B cell (primary cell): ENCODE results near the gene FAM222A. TPM values are rescaled to one million over a fixed set of nuclear protein-coding genes. Genes with fewer than 3 reads are reported as not detected.

Source experiments
- ATAC-seq: fragments of 200-7000 bp; cut with Tn5 transposase; one replicate; pipeline ENCODE4 v1.10.0; 2021; ENCODE audit warnings: low read depth, mild to moderate bottlenecking, moderate number of reproducible peaks, moderate library complexity
- CTCF ChIA-PET: fragments of 350-600 bp; sonication (Branson Sonifier 250); formaldehyde crosslinking; loops from one replicate; lab custom pipeline; 2021; ENCODE audit warnings: antibody characterized with exemption, inconsistent platforms; lab: Charles Lee
- POLR2A ChIA-PET: fragments of 350-600 bp; sonication (Branson Sonifier 250); formaldehyde crosslinking; loops from one replicate; lab custom pipeline; 2021; ENCODE audit warnings: antibody characterized with exemption; lab: Charles Lee
- DNase-seq: peaks from one replicate; pipeline ENCODE4 v3.0.0; 2013
- H2AFZ ChIP-seq: 2 replicates; pipeline ENCODE4 v1.6.1; 2012; ENCODE audit warnings: mild to moderate bottlenecking, low read depth, low read length; ENCODE audit not compliant: insufficient read depth, poor library complexity, severe bottlenecking
- H3K27ac ChIP-seq, 2 donors: 1 replicate in 1 of 2; 2 replicates in 1 of 2; pipeline ENCODE4 v1.5.1; 2012 to 2013; ENCODE audit warnings: low read length in 2 of 2, mild to moderate bottlenecking in 2 of 2, moderate library complexity in 1 of 2
- H3K27me3 ChIP-seq, 4 experiments: fragments of 200-600 bp in 1 of 4; sonication (generic) in 1 of 4; replicated peaks in 1 of 4; 1 replicate in 2 of 4; 2 replicates in 2 of 4; pipeline versions ENCODE4 v1.6.1 to v1.7.0; 2013 to 2016; ENCODE audit warnings: low read length in 3 of 4, mild to moderate bottlenecking in 2 of 4, mixed read lengths in 1 of 4, moderate library complexity in 1 of 4; ENCODE audit not compliant: insufficient read depth in 4 of 4, control insufficient read depth in 3 of 4; ENCODE audit errors: control extremely low read depth in 1 of 4
- H3K36me3 ChIP-seq, 2 experiments: replicated peaks in 1 of 2; 1 replicate in 1 of 2; 2 replicates in 1 of 2; pipeline versions ENCODE4 v1.6.1 to v1.7.1; 2013; ENCODE audit warnings: low read length in 1 of 2; ENCODE audit not compliant: insufficient read depth in 2 of 2, control insufficient read depth in 1 of 2; ENCODE audit errors: control extremely low read depth in 1 of 2, extremely low read depth in 1 of 2
- H3K4me1 ChIP-seq, 2 donors: fragments of 200-600 bp in 1 of 2; sonication (generic) in 1 of 2; 1 replicate in 1 of 2; 2 replicates in 1 of 2; pipeline versions ENCODE4 v1.5.1 to v1.6.1; 2013 to 2017; ENCODE audit warnings: low read length in 2 of 2; ENCODE audit not compliant: control insufficient read depth in 2 of 2, insufficient read depth in 2 of 2
- H3K4me2 ChIP-seq: replicated peaks from 2 replicates; pipeline ENCODE3; 2012; ENCODE audit warnings: mild to moderate bottlenecking, low read depth, low read length; ENCODE audit not compliant: poor library complexity, severe bottlenecking
- H3K4me3 ChIP-seq, 5 experiments: fragments of 200-600 bp in 1 of 5; sonication (generic) in 1 of 5; 1 replicate in 3 of 5; 2 replicates in 2 of 5; pipeline versions ENCODE4 v1.5.1 to v1.7.0; 2011 to 2016; ENCODE audit warnings: low read length in 4 of 5, mild to moderate bottlenecking in 4 of 5, low read depth in 2 of 5, control low read depth in 1 of 5, moderate library complexity in 1 of 5; ENCODE audit not compliant: insufficient read depth in 1 of 5; ENCODE audit errors: control extremely low read depth in 1 of 5, extremely low read depth in 1 of 5
- H3K79me2 ChIP-seq: fragments of 200-600 bp; sonication (generic); one replicate; pipeline ENCODE4 v1.6.0; 2016; ENCODE audit warnings: low read length; ENCODE audit not compliant: control insufficient read depth, insufficient read depth
- H3K9ac ChIP-seq: fragments of 200-600 bp; sonication (generic); 2 replicates; pipeline ENCODE4 v1.6.1; 2017; ENCODE audit warnings: mild to moderate bottlenecking, low read length, moderate library complexity
- H3K9me3 ChIP-seq, 3 donors: one replicate each; pipeline versions ENCODE4 v1.6.1 to v1.7.1; 2013; ENCODE audit warnings: low read length in 2 of 3; ENCODE audit not compliant: control insufficient read depth in 2 of 3, insufficient read depth in 1 of 3; ENCODE audit errors: control extremely low read depth in 1 of 3
- H4K20me1 ChIP-seq: 2 replicates; pipeline ENCODE4 v1.6.0; 2012; ENCODE audit warnings: mild to moderate bottlenecking, low read length; ENCODE audit not compliant: insufficient read depth, control insufficient read depth, poor library complexity, severe bottlenecking
- H3K27ac Mint-ChIP-seq: one replicate; pipeline ENCODE4 v1.8.0; 2021; ENCODE audit warnings: mixed read lengths
- H3K27me3 Mint-ChIP-seq: one replicate; pipeline ENCODE4 v1.8.0; 2021; ENCODE audit warnings: mixed read lengths
- H3K4me1 Mint-ChIP-seq: one replicate; pipeline ENCODE4 v1.8.0; 2021; ENCODE audit warnings: mixed read lengths
- H3K4me3 Mint-ChIP-seq: one replicate; pipeline ENCODE4 v1.8.0; 2021; ENCODE audit warnings: mixed read lengths
- H3K9me3 Mint-ChIP-seq: one replicate; pipeline ENCODE4 v1.8.0; 2022; ENCODE audit warnings: mixed read lengths; ENCODE audit not compliant: insufficient read depth
- EZH2 ChIP-seq: IDR thresholded peaks from 2 replicates; pipeline ENCODE4 v1.6.1; 2012; ENCODE audit warnings: borderline replicate concordance, low read depth, mild to moderate bottlenecking, moderate library complexity, low read length; ENCODE audit not compliant: insufficient read depth, poor library complexity, severe bottlenecking
- WGBS: methylation state at CpG from one replicate; pipeline ENCODE4 v1.1.5; 2013; ENCODE audit warnings: missing lambda C conversion rate; ENCODE audit not compliant: insufficient coverage; 5-methylcytosine and 5-hydroxymethylcytosine counted together
- intact Hi-C: fragments of 100-400 bp; cut with micrococcal nuclease; formaldehyde crosslinking; loops from one replicate; pipeline ENCODE4 v1.10.0; 2022
- polyA plus RNA-seq: library from polyadenylated mRNA; depleted of rRNA; stranded (reverse); fragments of >200 nt; gene quantifications from 2 replicates; pipeline ENCODE4 v1.2.3, GENCODE V29; 2012
- total RNA-seq, 2 donors: library from RNA; stranded (reverse); fragments of 120-200 nt in 1 of 2; gene quantifications; 1 replicate in 1 of 2; 2 replicates in 1 of 2; pipeline versions ENCODE4 v1.2.3 to v1.2.4, GENCODE V29; 2013 to 2022
- TF ChIP-seq, protein P1 (sequence below): fragments of 200-600 bp; IDR thresholded peaks from one replicate; pipeline ENCODE4 v1.8.0; 2022; ENCODE audit warnings: antibody characterized with exemption, mild to moderate bottlenecking

The FAM222A gene
- total and polyA plus RNA-seq, 2 donors (not counting 1 experiment from before 2014, with no cell fraction given), result 0.49 to 4.6 TPM

DNA sequence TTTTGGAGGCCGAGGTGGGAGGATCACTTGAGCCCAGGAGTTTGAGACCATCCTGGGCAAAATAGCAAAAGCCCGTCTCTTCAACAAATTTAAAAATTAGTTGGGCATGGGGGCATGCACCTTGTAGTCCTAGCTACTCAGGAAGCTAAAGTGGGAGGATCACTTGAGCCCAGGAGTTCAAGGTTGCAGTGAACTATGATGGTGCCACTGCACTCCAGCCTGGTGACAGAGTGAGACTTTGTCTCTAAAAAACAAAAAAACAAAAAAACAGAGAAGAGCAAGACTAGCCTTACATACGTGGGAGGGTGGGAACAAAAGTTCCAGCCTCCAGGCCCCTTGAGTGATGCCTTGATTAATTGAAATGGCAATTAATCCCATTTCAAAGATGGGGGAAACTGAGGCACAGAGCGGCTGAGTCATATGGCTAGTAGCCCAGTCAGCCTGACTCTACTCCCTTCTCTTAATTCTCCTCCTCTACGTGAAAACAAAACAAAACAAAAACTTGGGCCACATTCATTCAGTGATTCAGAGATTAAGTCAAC, 3.3 kb upstream of the FAM222A start:
- no peaks in the 10 kb centered on the region for H3K9me3 Mint-ChIP-seq
- DNase-seq (no peak), ATAC-seq (no peak)
- peaks cover 0 to 50% (median 12%) of the 10 kb centered on the region in 4 experiments for H3K27me3 ChIP-seq
- peaks cover 0 to 5% (median 0%) of the 10 kb centered on the region in 3 donors for H3K9me3 ChIP-seq
- H3K4me1 ChIP-seq, result peaks cover 8 to 10% of the 10 kb centered on the region in 2 donors
- no peak overlapping the region for H3K27ac Mint-ChIP-seq
- no peak overlapping the region for H3K4me2 ChIP-seq
- ChIA-PET POLR2A (no interaction called here), CTCF (no interaction called here)
- TF ChIP-seq, protein P1, sequence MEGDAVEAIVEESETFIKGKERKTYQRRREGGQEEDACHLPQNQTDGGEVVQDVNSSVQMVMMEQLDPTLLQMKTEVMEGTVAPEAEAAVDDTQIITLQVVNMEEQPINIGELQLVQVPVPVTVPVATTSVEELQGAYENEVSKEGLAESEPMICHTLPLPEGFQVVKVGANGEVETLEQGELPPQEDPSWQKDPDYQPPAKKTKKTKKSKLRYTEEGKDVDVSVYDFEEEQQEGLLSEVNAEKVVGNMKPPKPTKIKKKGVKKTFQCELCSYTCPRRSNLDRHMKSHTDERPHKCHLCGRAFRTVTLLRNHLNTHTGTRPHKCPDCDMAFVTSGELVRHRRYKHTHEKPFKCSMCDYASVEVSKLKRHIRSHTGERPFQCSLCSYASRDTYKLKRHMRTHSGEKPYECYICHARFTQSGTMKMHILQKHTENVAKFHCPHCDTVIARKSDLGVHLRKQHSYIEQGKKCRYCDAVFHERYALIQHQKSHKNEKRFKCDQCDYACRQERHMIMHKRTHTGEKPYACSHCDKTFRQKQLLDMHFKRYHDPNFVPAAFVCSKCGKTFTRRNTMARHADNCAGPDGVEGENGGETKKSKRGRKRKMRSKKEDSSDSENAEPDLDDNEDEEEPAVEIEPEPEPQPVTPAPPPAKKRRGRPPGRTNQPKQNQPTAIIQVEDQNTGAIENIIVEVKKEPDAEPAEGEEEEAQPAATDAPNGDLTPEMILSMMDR, result no peak
- TF ChIP-seq EZH2, result no peak
- no peak overlapping the region for H3K4me3 Mint-ChIP-seq
- WGBS, result 100% methylated on average over 3 of the region's 5 CpGs
- no peaks in the 10 kb centered on the region for H3K79me2 ChIP-seq
- peaks cover 36% of the 10 kb centered on the region for H3K27me3 Mint-ChIP-seq
- no peak overlapping the region for H3K9ac ChIP-seq
- H4K20me1 ChIP-seq, result peaks cover 4% of the 10 kb centered on the region
- intact Hi-C loops, result loop anchor here (5.0 to 10.0 kb wide), 5 partner anchors 135 to 1148 kb away; partner anchors contain the start of genes ALKBH2, ANAPC7, ANKRD13A and GIT2
- H2AFZ ChIP-seq, result no peak overlapping the region
- H3K4me1 Mint-ChIP-seq, result peaks cover 10% of the 10 kb centered on the region
- H3K4me3 ChIP-seq, result no peak overlapping the region
- no peaks in the 10 kb centered on the region for H3K36me3 ChIP-seq
- no peak overlapping the region for H3K27ac ChIP-seq

GRCh38 chr12:109710747-109711595, 2.7 kb upstream of the FAM222A start:
- Mint-ChIP-seq H3K27me3 (peaks cover 33% of the 10 kb centered on the region), H3K4me3 (no peak overlapping the region), H3K9me3 (no peaks in the 10 kb centered on the region), H3K27ac (no peak overlapping the region), H3K4me1 (peaks cover 11% of the 10 kb centered on the region)
- ATAC-seq, result no peak
- H3K9me3 ChIP-seq, result peaks cover 0 to 5% (median 0%) of the 10 kb centered on the region in 3 donors
- H3K27me3 ChIP-seq, result peaks cover 0 to 57% (median 14%) of the 10 kb centered on the region in 4 experiments
- WGBS, result 71% methylated on average over 9 of the region's 11 CpGs
- H3K79me2 ChIP-seq, result no peaks in the 10 kb centered on the region
- peaks cover 8 to 10% of the 10 kb centered on the region in 2 donors for H3K4me1 ChIP-seq
- CTCF ChIA-PET, result no interaction called here
- no peak overlapping the region for H3K4me3 ChIP-seq
- TF ChIP-seq, protein P1, result no peak
- TF ChIP-seq EZH2, result no peak
- H3K36me3 ChIP-seq, result no peaks in the 10 kb centered on the region
- H4K20me1 ChIP-seq, result peaks cover 4% of the 10 kb centered on the region
- H3K9ac ChIP-seq, result no peak overlapping the region
- DNase-seq, result no peak
- no peak overlapping the region for H3K27ac ChIP-seq
- H3K4me2 ChIP-seq, result no peak overlapping the region
- intact Hi-C loops, result loop anchor here (5.0 to 10.0 kb wide), 5 partner anchors 134 to 1149 kb away; partner anchors contain the start of genes ALKBH2, ANAPC7, ANKRD13A and GIT2
- POLR2A ChIA-PET, result no interaction called here
- H2AFZ ChIP-seq, result no peak overlapping the region
